IMR-90 (cell line): ENCODE measurements around the gene RPS6KA5. TPM values are rescaled to one million over a fixed set of nuclear protein-coding genes. Genes with fewer than 3 reads are reported as not detected.
A peak's percentile ranks its signal among the peaks of the same experiment; 100 is the strongest.

ENCODE experiments used
- ATAC-seq: fragments of 200-7000 bp; cut with Tn5 transposase; 2 replicates; pipeline ENCODE4 v1.9.1; 2020; ENCODE audit warnings: low read depth, mild to moderate bottlenecking, moderate library complexity
- BruUV-seq: library from RNA; stranded (reverse); fragments of 400-500 nt; replicated peaks from 2 replicates; lab custom pipeline; 2021; lab: Mats Ljungman, UMichigan
- CTCF ChIA-PET: fragments of 300-600 bp; formaldehyde crosslinking; extraction: SDS; loops from one replicate; lab custom pipeline; 2021; ENCODE audit warnings: antibody characterized with exemption; lab: Yijun Ruan, JAX
- POLR2A ChIA-PET: fragments of 300-600 bp; sonication (Branson Sonifier 250); formaldehyde crosslinking; loops from one replicate; lab custom pipeline; 2022; ENCODE audit warnings: antibody characterized with exemption; ENCODE audit not compliant: unreplicated experiment; lab: Charles Lee
- DNase-seq: peaks from one replicate; pipeline ENCODE4 v3.0.0; 2013
- H2AFZ ChIP-seq: replicated peaks from 2 replicates; pipeline ENCODE3; 2013; ENCODE audit warnings: low read length, mild to moderate bottlenecking; ENCODE audit not compliant: poor library complexity
- H2AK5ac ChIP-seq: 2 replicates; pipeline ENCODE4 v1.6.1; 2013; ENCODE audit warnings: low read depth, low read length, inconsistent platforms
- H2AK9ac ChIP-seq: replicated peaks from 2 replicates; pipeline ENCODE3; 2013; ENCODE audit warnings: mild to moderate bottlenecking, low read depth, low read length, moderate library complexity; ENCODE audit not compliant: poor library complexity
- H2BK120ac ChIP-seq: 2 replicates; pipeline ENCODE4 v1.6.1; 2013; ENCODE audit warnings: low read depth, low read length, inconsistent platforms
- H2BK15ac ChIP-seq: 3 replicates; pipeline ENCODE4 v1.6.1; 2013; ENCODE audit warnings: low read depth, low read length, inconsistent platforms
- H2BK20ac ChIP-seq: 2 replicates; pipeline ENCODE4 v1.6.1; 2013; ENCODE audit warnings: low read depth, mild to moderate bottlenecking, inconsistent platforms, low read length, moderate library complexity
- H2BK5ac ChIP-seq: 2 replicates; pipeline ENCODE4 v1.6.1; 2013; ENCODE audit warnings: mild to moderate bottlenecking, low read depth, low read length, inconsistent platforms; ENCODE audit not compliant: poor library complexity, severe bottlenecking
- H3K14ac ChIP-seq: replicated peaks from 2 replicates; pipeline ENCODE4 v1.6.1; 2013; ENCODE audit warnings: low read depth, low read length, inconsistent platforms
- H3K18ac ChIP-seq: 2 replicates; pipeline ENCODE4 v1.6.1; 2013; ENCODE audit warnings: low read depth, low read length, control low read depth
- H3K23ac ChIP-seq: 2 replicates; pipeline ENCODE4 v1.6.1; 2013; ENCODE audit warnings: low read depth, low read length, inconsistent platforms
- H3K27ac ChIP-seq: 2 replicates; pipeline ENCODE4 v1.5.1; 2013; ENCODE audit warnings: mild to moderate bottlenecking, control low read depth, low read length; ENCODE audit not compliant: insufficient read depth
- H3K27me3 ChIP-seq: 2 replicates; pipeline ENCODE4 v1.6.1; 2013; ENCODE audit warnings: low read length; ENCODE audit not compliant: control insufficient read depth, insufficient read depth
- H3K36me3 ChIP-seq: 2 replicates; pipeline ENCODE4 v1.6.1; 2013; ENCODE audit warnings: low read length, mixed read lengths; ENCODE audit not compliant: control insufficient read depth, insufficient read depth
- H3K4ac ChIP-seq: 2 replicates; pipeline ENCODE4 v1.6.1; 2013; ENCODE audit warnings: low read depth, low read length, inconsistent platforms
- H3K4me1 ChIP-seq: 2 replicates; pipeline ENCODE4 v1.6.1; 2013; ENCODE audit warnings: low read length, mixed read lengths; ENCODE audit not compliant: control insufficient read depth, insufficient read depth
- H3K4me2 ChIP-seq: 2 replicates; pipeline ENCODE4 v1.6.1; 2013; ENCODE audit warnings: low read depth, mild to moderate bottlenecking, control low read depth, low read length, moderate library complexity
- H3K4me3 ChIP-seq: 2 replicates; pipeline ENCODE4 v1.5.1; 2013; ENCODE audit warnings: low read depth, mild to moderate bottlenecking, control low read depth, low read length, moderate library complexity; ENCODE audit not compliant: insufficient read depth
- H3K56ac ChIP-seq: 2 replicates; pipeline ENCODE4 v1.6.1; 2013; ENCODE audit warnings: low read length, inconsistent platforms; ENCODE audit not compliant: insufficient read depth; ENCODE audit errors: extremely low read depth
- H3K79me1 ChIP-seq, 2 experiments: 2 replicates each; pipeline ENCODE4 v1.6.1; 2013; ENCODE audit warnings: low read length in 2 of 2, inconsistent platforms in 1 of 2, low read depth in 1 of 2
- H3K9ac ChIP-seq: 2 replicates; pipeline ENCODE4 v1.6.1; 2013; ENCODE audit warnings: low read depth, low read length, control low read depth
- H3K9me1 ChIP-seq: 2 replicates; pipeline ENCODE4 v1.6.1; 2013; ENCODE audit warnings: low read length, inconsistent platforms; ENCODE audit not compliant: insufficient read depth
- H3K9me3 ChIP-seq: 2 replicates; pipeline ENCODE4 v1.6.1; 2013; ENCODE audit warnings: low read length; ENCODE audit not compliant: control insufficient read depth, insufficient read depth
- H4K20me1 ChIP-seq: 2 replicates; pipeline ENCODE4 v1.6.1; 2013; ENCODE audit warnings: low read length, inconsistent platforms; ENCODE audit not compliant: insufficient read depth
- H4K5ac ChIP-seq: 2 replicates; pipeline ENCODE4 v1.6.1; 2013; ENCODE audit warnings: mild to moderate bottlenecking, low read depth, low read length, control low read depth
- H4K8ac ChIP-seq, 2 experiments: 2 replicates each; pipeline ENCODE4 v1.6.1; 2013; ENCODE audit warnings: low read depth in 2 of 2, low read length in 2 of 2, control low read depth in 1 of 2, inconsistent platforms in 1 of 2
- H4K91ac ChIP-seq: 2 replicates; pipeline ENCODE4 v1.6.1; 2013; ENCODE audit warnings: low read depth, low read length, inconsistent platforms; ENCODE audit not compliant: insufficient read depth
- BHLHE40 ChIP-seq: fragments of 150-350 bp; IDR thresholded peaks from 2 replicates; pipeline ENCODE4 v1.6.1; 2016; ENCODE audit warnings: mild to moderate bottlenecking, low read depth, low read length
- CEBPB ChIP-seq: IDR thresholded peaks from 2 replicates; pipeline ENCODE4 v1.6.1; 2012; ENCODE audit warnings: low read depth, low read length, improper control_type of control experiment
- CHD1 ChIP-seq: IDR thresholded peaks from 2 replicates; pipeline ENCODE4 v1.6.1; 2012; ENCODE audit warnings: low read depth, low read length, improper control_type of control experiment
- CTCF ChIP-seq: conservative IDR thresholded peaks from 2 replicates; pipeline ENCODE4 v1.5.1; 2012; ENCODE audit warnings: mild to moderate bottlenecking, low read depth, low read length, improper control_type of control experiment
- ELK1 ChIP-seq: fragments of 150-350 bp; IDR thresholded peaks from 2 replicates; pipeline ENCODE4 v1.6.1; 2016; ENCODE audit warnings: low read depth, mild to moderate bottlenecking, low read length, moderate library complexity, borderline replicate concordance
- FOS ChIP-seq: fragments of 150-350 bp; IDR thresholded peaks from 2 replicates; pipeline ENCODE4 v1.6.1; 2016; ENCODE audit warnings: low read depth, low read length
- MAFK ChIP-seq: IDR thresholded peaks from 2 replicates; pipeline ENCODE4 v1.6.1; 2012; ENCODE audit warnings: low read depth, low read length, improper control_type of control experiment
- MAZ ChIP-seq: IDR thresholded peaks from 2 replicates; pipeline ENCODE4 v1.6.1; 2012; ENCODE audit warnings: low read depth, mild to moderate bottlenecking, low read length, improper control_type of control experiment, moderate library complexity, borderline replicate concordance
- MXI1 ChIP-seq: IDR thresholded peaks from 2 replicates; pipeline ENCODE4 v1.6.1; 2012; ENCODE audit warnings: low read depth, mild to moderate bottlenecking, low read length, moderate library complexity, borderline replicate concordance
- NFE2L2 ChIP-seq: fragments of 150-350 bp; IDR thresholded peaks from 2 replicates; pipeline ENCODE4 v1.6.1; 2016; ENCODE audit warnings: low read depth, mild to moderate bottlenecking, low read length
- POLR2A ChIP-seq: IDR thresholded peaks from 2 replicates; pipeline ENCODE4 v1.6.1; 2012; ENCODE audit warnings: mild to moderate bottlenecking, low read depth, low read length
- RAD21 ChIP-seq: IDR thresholded peaks from 2 replicates; pipeline ENCODE4 v1.6.1; 2012; ENCODE audit warnings: low read length, improper control_type of control experiment
- RCOR1 ChIP-seq: IDR thresholded peaks from 2 replicates; pipeline ENCODE4 v1.6.1; 2012; ENCODE audit warnings: mild to moderate bottlenecking, low read length, improper control_type of control experiment; ENCODE audit not compliant: insufficient replicate concordance
- RFX5 ChIP-seq: IDR thresholded peaks from 2 replicates; pipeline ENCODE4 v1.8.0; 2012; ENCODE audit warnings: low read depth, mild to moderate bottlenecking, low read length, moderate library complexity
- SMC3 ChIP-seq: fragments of 150-350 bp; IDR thresholded peaks from 2 replicates; pipeline ENCODE4 v1.6.1; 2016; ENCODE audit warnings: low read depth, mild to moderate bottlenecking, antibody characterized with exemption, low read length, moderate library complexity
- USF2 ChIP-seq: fragments of 150-350 bp; IDR thresholded peaks from 2 replicates; pipeline ENCODE4 v1.6.1; 2017; ENCODE audit warnings: mild to moderate bottlenecking, antibody characterized with exemption, low read length, low read depth
- WGBS, 2 experiments: methylation state at CpG; one replicate each; pipeline versions ENCODE4 v1.1.5 to v1.1.7; 2013; ENCODE audit warnings: missing lambda C conversion rate in 2 of 2; ENCODE audit not compliant: insufficient read length in 1 of 2; ENCODE audit errors: extremely low coverage in 2 of 2; 5-methylcytosine and 5-hydroxymethylcytosine counted together
- dilution Hi-C: fragments of 300-500 bp; cut with HindIII; formaldehyde crosslinking; loops from one replicate; pipeline ENCODE4 v1.14.3; 2018; ENCODE audit warnings: low sequenced_read_pairs; ENCODE audit not compliant: unreplicated experiment
- in situ Hi-C: fragments of 300-500 bp; cut with MboI; formaldehyde crosslinking; loops from 3 replicates; pipeline ENCODE4 v1.14.3; 2019; ENCODE audit warnings: low sequenced_read_pairs, inconsistent platforms, mixed read lengths
- intact Hi-C: fragments of 100-400 bp; cut with micrococcal nuclease; formaldehyde crosslinking; loops from 2 replicates; pipeline ENCODE4 v1.10.0; 2022
- polyA plus RNA-seq, 3 experiments: library from polyadenylated mRNA; depleted of rRNA; stranded (reverse); fragments of >200 nt; gene quantifications; 2 replicates each; pipeline ENCODE4 v1.2.3, GENCODE V29; 2012; ENCODE audit warnings: low replicate concordance in 1 of 3
- total RNA-seq: library from RNA; depleted of rRNA; stranded (reverse); fragments of >200 nt; gene quantifications from 2 replicates; pipeline ENCODE4 v1.2.3, GENCODE V29; 2012

RPS6KA5 gene
- total and polyA plus RNA-seq, 2 of the 4 experiments (the other 2 are of a cell fraction) = 0.36 TPM

DNA sequence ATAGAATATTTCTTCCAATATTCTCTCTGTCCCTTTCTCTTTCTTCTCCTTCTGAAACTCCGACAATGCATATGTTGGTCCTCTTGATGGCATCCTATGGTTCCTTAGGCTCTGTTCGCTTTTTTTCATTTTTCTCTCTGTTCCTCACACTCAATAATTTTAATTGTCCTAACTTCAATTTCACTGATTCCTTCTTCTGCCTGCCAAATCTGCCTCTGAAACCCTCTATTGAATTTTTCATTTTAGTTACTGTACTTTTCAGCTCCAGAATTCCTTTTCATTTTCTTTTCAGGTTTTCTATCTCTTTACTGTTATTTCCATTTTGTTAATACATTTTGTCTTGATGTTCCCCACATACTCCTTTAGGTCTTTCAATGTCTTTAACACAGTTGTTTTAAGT lies 177.2 kb downstream of the RPS6KA5 start:
- ChIA-PET CTCF (no interaction called here), POLR2A (no interaction called here)
- no peak overlapping the region for H2AK9ac ChIP-seq
- DNase-seq (no peak), ATAC-seq (no peak)
- no peak overlapping the region for H3K4ac ChIP-seq
- H3K79me1 ChIP-seq = no peaks in the 10 kb centered on the region
- H3K9me3 ChIP-seq = no peaks in the 10 kb centered on the region; the same call in 1 of the 2 replicates
- H3K9ac ChIP-seq = no peak overlapping the region
- no peak overlapping the region for H3K27ac ChIP-seq
- H3K9me1 ChIP-seq = no peaks in the 10 kb centered on the region
- H3K18ac ChIP-seq = no peak overlapping the region; the same call in 1 of the 2 replicates
- no peaks in the 10 kb centered on the region for H3K27me3 ChIP-seq
- H3K14ac ChIP-seq = no peak overlapping the region
- H2AFZ ChIP-seq = no peak overlapping the region
- in situ Hi-C loops = no loop called here
- no peak overlapping the region for H3K4me2 ChIP-seq
- H2BK120ac ChIP-seq = peak overlapping the region; percentile 61; the same call in 1 of the 2 replicates
- dilution Hi-C loops = no loop called here
- H2BK20ac ChIP-seq = no peak overlapping the region
- H4K20me1 ChIP-seq = no peaks in the 10 kb centered on the region
- 89% methylated on average over 1 of the region's 2 CpGs; no CpG with 5 or more reads in 1 of the 2 experiments for WGBS, 2 experiments
- no TSS peak for BruUV-seq
- no peak overlapping the region for H4K91ac ChIP-seq
- TF ChIP-seq RAD21 (no peak), MAFK (no peak), CEBPB (no peak), MXI1 (no peak), BHLHE40 (no peak), ELK1 (no peak), USF2 (no peak), CTCF (no peak), CHD1 (no peak), NFE2L2 (no peak), RCOR1 (no peak), FOS (no peak), POLR2A (no peak), SMC3 (no peak), MAZ (no peak), RFX5 (no peak)
- H3K23ac ChIP-seq = no peak overlapping the region
- H3K4me3 ChIP-seq = no peak overlapping the region
- no peaks in the 10 kb centered on the region for H3K36me3 ChIP-seq
- H3K4me1 ChIP-seq = no peaks in the 10 kb centered on the region
- H2BK15ac ChIP-seq = no peak overlapping the region
- no peak overlapping the region for H3K56ac ChIP-seq
- no peak overlapping the region for H4K5ac ChIP-seq
- intact Hi-C loops = no loop called here
- H2BK5ac ChIP-seq = no peak overlapping the region
- H4K8ac ChIP-seq = peak overlapping the region in 1 of 2 experiments; percentile 16; a peak in 1 of 4 replicates
- no peak overlapping the region for H2AK5ac ChIP-seq
